Measurements from ENCODE around the gene CCDC81. TPM values are rescaled to one million over a fixed set of nuclear protein-coding genes. Genes with fewer than 3 reads are reported as not detected.

Gene CCDC81
- total RNA-seq, 2 experiments from 2014 or later = 0.83 TPM

GRCh38 chr11:86440843-86441242 is 66.2 kb downstream of the CCDC81 start:
- Mint-ChIP-seq H3K27ac (peak overlapping the region; percentile 53), H3K27me3 (no peaks in the 10 kb centered on the region), H3K4me3 (no peak overlapping the region), H3K9me3 (peaks cover 1% of the 10 kb centered on the region), H3K36me3 (ENCODE audit: low read depth) (peaks cover 26% of the 10 kb centered on the region), H3K4me1 (ENCODE audit: low read depth) (peaks cover 56% of the 10 kb centered on the region)
- TF ChIP-seq CTCF (IDR thresholded peaks at IDR 0.05) = no peak
- ATAC-seq (no peak), DNase-seq (no peak)
- POLR2A ChIA-PET = no interaction called here
- intact Hi-C loops (cut with micrococcal nuclease) = loop anchor here (10.0 kb wide), 2 partner anchors 136 to 496 kb away; partner anchors contain the start of gene HIKESHI
- CTCF ChIA-PET = interaction anchor here (2.9 kb wide), 1 partner anchor 168 kb away, joined by 9 read pairs; no protein-coding TSS in a partner anchor

GRCh38 chr11:86442420-86442819 is 67.7 kb downstream of the CCDC81 start:
- Mint-ChIP-seq H3K27ac (no peak overlapping the region), H3K36me3 (ENCODE audit: low read depth) (peaks cover 37% of the 10 kb centered on the region), H3K9me3 (peaks cover 1% of the 10 kb centered on the region), H3K4me3 (peak overlapping the region; percentile 14), H3K27me3 (no peaks in the 10 kb centered on the region), H3K4me1 (ENCODE audit: low read depth) (peaks cover 69% of the 10 kb centered on the region)
- CTCF ChIA-PET = interaction anchor here (0.9 to 2.9 kb wide), 3 partner anchors 14 to 166 kb away, joined by 3 to 9 read pairs (median 3); no protein-coding TSS in a partner anchor
- TF ChIP-seq CTCF (IDR thresholded peaks at IDR 0.05) = no peak
- intact Hi-C loops (cut with micrococcal nuclease) = loop anchor here (10.0 kb wide), 2 partner anchors 138 to 498 kb away; partner anchors contain the start of gene HIKESHI
- POLR2A ChIA-PET = no interaction called here
- ATAC-seq (peak; percentile 70), DNase-seq (peak; percentile 82)

- Mint-ChIP-seq H3K36me3 (ENCODE audit: low read depth) (peaks cover 38% of the 10 kb centered on the region), H3K9me3 (peaks cover 1% of the 10 kb centered on the region), H3K4me3 (peak overlapping the region; percentile 14), H3K4me1 (ENCODE audit: low read depth) (peaks cover 69% of the 10 kb centered on the region), H3K27me3 (no peaks in the 10 kb centered on the region), H3K27ac (no peak overlapping the region)
- no peak for TF ChIP-seq CTCF (IDR thresholded peaks at IDR 0.05)
- ChIA-PET POLR2A (no interaction called here), CTCF (interaction anchor here (1.5 to 2.9 kb wide), 2 partner anchors 15 to 166 kb away, joined by 3 to 9 read pairs; no protein-coding TSS in a partner anchor)
- no peak for DNase-seq
- intact Hi-C loops (cut with micrococcal nuclease) = loop anchor here (10.0 kb wide), 2 partner anchors 138 to 498 kb away; partner anchors contain the start of gene HIKESHI
- peak; percentile 8 for ATAC-seq
Observed at GRCh38 chr11:86442827-86443226, 68.1 kb downstream of the CCDC81 start.

GRCh38 chr11:86443415-86443814 is 68.7 kb downstream of the CCDC81 start:
- H3K4me1 Mint-ChIP-seq (ENCODE audit: low read depth) = peaks cover 69% of the 10 kb centered on the region
- ATAC-seq (no peak), DNase-seq (peak; percentile 24)
- no peak overlapping the region for H3K27ac Mint-ChIP-seq
- ChIA-PET POLR2A (no interaction called here), CTCF (interaction anchor here (1.5 kb wide), 1 partner anchor 14 kb away, joined by 3 read pairs; no protein-coding TSS in a partner anchor)
- peaks cover 1% of the 10 kb centered on the region for H3K9me3 Mint-ChIP-seq
- H3K27me3 Mint-ChIP-seq = no peaks in the 10 kb centered on the region
- H3K4me3 Mint-ChIP-seq = no peak overlapping the region
- peaks cover 40% of the 10 kb centered on the region for H3K36me3 Mint-ChIP-seq (ENCODE audit: low read depth)
- intact Hi-C loops (cut with micrococcal nuclease) = loop anchor here (10.0 kb wide), 2 partner anchors 139 to 499 kb away; partner anchors contain the start of gene HIKESHI
- TF ChIP-seq CTCF (IDR thresholded peaks at IDR 0.05) = no peak

- ATAC-seq (no peak), DNase-seq (peak; percentile 21)
- no peak overlapping the region for H3K27ac Mint-ChIP-seq
- no peaks in the 10 kb centered on the region for H3K27me3 Mint-ChIP-seq
- intact Hi-C loops (cut with micrococcal nuclease) = loop anchor here (10.0 kb wide), 2 partner anchors 140 to 500 kb away; partner anchors contain the start of gene HIKESHI
- H3K9me3 Mint-ChIP-seq = peaks cover 1% of the 10 kb centered on the region
- H3K4me1 Mint-ChIP-seq (ENCODE audit: low read depth) = peaks cover 69% of the 10 kb centered on the region
- ChIA-PET POLR2A (no interaction called here), CTCF (interaction anchor here (1.0 to 1.7 kb wide), 2 partner anchors 11 to 12 kb away, joined by 3 to 4 read pairs; no protein-coding TSS in a partner anchor)
- no peak overlapping the region for H3K4me3 Mint-ChIP-seq
- no peak for TF ChIP-seq CTCF (IDR thresholded peaks at IDR 0.05)
- peaks cover 40% of the 10 kb centered on the region for H3K36me3 Mint-ChIP-seq (ENCODE audit: low read depth)
Observed at GRCh38 chr11:86444981-86445380, 70.3 kb downstream of the CCDC81 start.

All from activated CD8-positive, alpha-beta T cell treated with anti-CD3 and anti-CD28 coated beads for 36 hours (primary cell).